GM04503 (cell line): ENCODE data around the gene RPL31.

Experiments used
- DNase-seq: peaks from one replicate; pipeline ENCODE4 v3.0.0-alpha.2; 2012; ENCODE audit warnings: low read depth

Gene RPL31

GRCh38 chr2:100975521-100975785, 26.6 kb upstream of the RPL31 start:
- DNase-seq = no peak

GRCh38 chr2:100976061-100976460, 26.0 kb upstream of the RPL31 start:
- no peak for DNase-seq

GRCh38 chr2:100976645-100977391, 25.3 kb upstream of the RPL31 start:
- no peak for DNase-seq

- DNase-seq = no peak
Observed at GRCh38 chr2:100977511-100977910, 24.6 kb upstream of the RPL31 start.

GRCh38 chr2:100978582-100979191, 23.4 kb upstream of the RPL31 start:
- no peak for DNase-seq

- DNase-seq = no peak
Observed at GRCh38 chr2:100980046-100980445, 22.0 kb upstream of the RPL31 start.

GRCh38 chr2:100981011-100981410, 21.1 kb upstream of the RPL31 start:
- no peak for DNase-seq

GRCh38 chr2:100982431-100982861, 19.6 kb upstream of the RPL31 start:
- no peak for DNase-seq

GRCh38 chr2:100983201-100983600, 18.9 kb upstream of the RPL31 start:
- no peak for DNase-seq

GRCh38 chr2:100983684-100984310, 18.3 kb upstream of the RPL31 start:
- DNase-seq = no peak

GRCh38 chr2:100984892-100985307, 17.2 kb upstream of the RPL31 start:
- DNase-seq = no peak

- DNase-seq = no peak
Observed at GRCh38 chr2:100986157-100986556, 15.9 kb upstream of the RPL31 start.

GRCh38 chr2:100987536-100987935, 14.6 kb upstream of the RPL31 start:
- DNase-seq = no peak

- no peak for DNase-seq
Observed at GRCh38 chr2:100987974-100988373, 14.1 kb upstream of the RPL31 start.

- DNase-seq = peak; percentile 66
Observed at GRCh38 chr2:100988630-100989417, 13.3 kb upstream of the RPL31 start.

GRCh38 chr2:100989666-100990065, 12.4 kb upstream of the RPL31 start:
- no peak for DNase-seq

- no peak for DNase-seq
Observed at GRCh38 chr2:100990166-100990565, 11.9 kb upstream of the RPL31 start.

GRCh38 chr2:100990650-100991403, 11.3 kb upstream of the RPL31 start:
- no peak for DNase-seq

- no peak for DNase-seq
Observed at GRCh38 chr2:100991404-100991773, 10.7 kb upstream of the RPL31 start.

GRCh38 chr2:100992262-100992661, 9.8 kb upstream of the RPL31 start:
- DNase-seq = no peak

- DNase-seq = no peak
Observed at GRCh38 chr2:100993294-100993693, 8.8 kb upstream of the RPL31 start.
